B cell (primary cell): ENCODE results near the gene CACNA1A. TPM values are rescaled to one million over a fixed set of nuclear protein-coding genes. Genes with fewer than 3 reads are reported as not detected.
A peak's percentile ranks its signal among the peaks of the same experiment; 100 is the strongest.

Source experiments
- ATAC-seq: fragments of 200-7000 bp; cut with Tn5 transposase; one replicate; pipeline ENCODE4 v1.10.0; 2021; ENCODE audit warnings: low read depth, mild to moderate bottlenecking, moderate number of reproducible peaks, moderate library complexity
- CTCF ChIA-PET: fragments of 350-600 bp; sonication (Branson Sonifier 250); formaldehyde crosslinking; loops from one replicate; lab custom pipeline; 2021; ENCODE audit warnings: antibody characterized with exemption, inconsistent platforms; lab: Charles Lee
- POLR2A ChIA-PET: fragments of 350-600 bp; sonication (Branson Sonifier 250); formaldehyde crosslinking; loops from one replicate; lab custom pipeline; 2021; ENCODE audit warnings: antibody characterized with exemption; lab: Charles Lee
- DNase-seq: peaks from one replicate; pipeline ENCODE4 v3.0.0; 2013
- H2AFZ ChIP-seq: 2 replicates; pipeline ENCODE4 v1.6.1; 2012; ENCODE audit warnings: mild to moderate bottlenecking, low read depth, low read length; ENCODE audit not compliant: insufficient read depth, poor library complexity, severe bottlenecking
- H3K27ac ChIP-seq, 2 donors: 1 replicate in 1 of 2; 2 replicates in 1 of 2; pipeline ENCODE4 v1.5.1; 2012 to 2013; ENCODE audit warnings: low read length in 2 of 2, mild to moderate bottlenecking in 2 of 2, moderate library complexity in 1 of 2
- H3K27me3 ChIP-seq, 4 experiments: fragments of 200-600 bp in 1 of 4; sonication (generic) in 1 of 4; replicated peaks in 1 of 4; 1 replicate in 2 of 4; 2 replicates in 2 of 4; pipeline versions ENCODE4 v1.6.1 to v1.7.0; 2013 to 2016; ENCODE audit warnings: low read length in 3 of 4, mild to moderate bottlenecking in 2 of 4, mixed read lengths in 1 of 4, moderate library complexity in 1 of 4; ENCODE audit not compliant: insufficient read depth in 4 of 4, control insufficient read depth in 3 of 4; ENCODE audit errors: control extremely low read depth in 1 of 4
- H3K36me3 ChIP-seq, 2 experiments: replicated peaks in 1 of 2; 1 replicate in 1 of 2; 2 replicates in 1 of 2; pipeline versions ENCODE4 v1.6.1 to v1.7.1; 2013; ENCODE audit warnings: low read length in 1 of 2; ENCODE audit not compliant: insufficient read depth in 2 of 2, control insufficient read depth in 1 of 2; ENCODE audit errors: control extremely low read depth in 1 of 2, extremely low read depth in 1 of 2
- H3K4me1 ChIP-seq, 2 donors: fragments of 200-600 bp in 1 of 2; sonication (generic) in 1 of 2; 1 replicate in 1 of 2; 2 replicates in 1 of 2; pipeline versions ENCODE4 v1.5.1 to v1.6.1; 2013 to 2017; ENCODE audit warnings: low read length in 2 of 2; ENCODE audit not compliant: control insufficient read depth in 2 of 2, insufficient read depth in 2 of 2
- H3K4me2 ChIP-seq: replicated peaks from 2 replicates; pipeline ENCODE3; 2012; ENCODE audit warnings: mild to moderate bottlenecking, low read depth, low read length; ENCODE audit not compliant: poor library complexity, severe bottlenecking
- H3K4me3 ChIP-seq, 5 experiments: fragments of 200-600 bp in 1 of 5; sonication (generic) in 1 of 5; 1 replicate in 3 of 5; 2 replicates in 2 of 5; pipeline versions ENCODE4 v1.5.1 to v1.7.0; 2011 to 2016; ENCODE audit warnings: low read length in 4 of 5, mild to moderate bottlenecking in 4 of 5, low read depth in 2 of 5, control low read depth in 1 of 5, moderate library complexity in 1 of 5; ENCODE audit not compliant: insufficient read depth in 1 of 5; ENCODE audit errors: control extremely low read depth in 1 of 5, extremely low read depth in 1 of 5
- H3K79me2 ChIP-seq: fragments of 200-600 bp; sonication (generic); one replicate; pipeline ENCODE4 v1.6.0; 2016; ENCODE audit warnings: low read length; ENCODE audit not compliant: control insufficient read depth, insufficient read depth
- H3K9ac ChIP-seq: fragments of 200-600 bp; sonication (generic); 2 replicates; pipeline ENCODE4 v1.6.1; 2017; ENCODE audit warnings: mild to moderate bottlenecking, low read length, moderate library complexity
- H3K9me3 ChIP-seq, 3 donors: one replicate each; pipeline versions ENCODE4 v1.6.1 to v1.7.1; 2013; ENCODE audit warnings: low read length in 2 of 3; ENCODE audit not compliant: control insufficient read depth in 2 of 3, insufficient read depth in 1 of 3; ENCODE audit errors: control extremely low read depth in 1 of 3
- H4K20me1 ChIP-seq: 2 replicates; pipeline ENCODE4 v1.6.0; 2012; ENCODE audit warnings: mild to moderate bottlenecking, low read length; ENCODE audit not compliant: insufficient read depth, control insufficient read depth, poor library complexity, severe bottlenecking
- H3K27ac Mint-ChIP-seq: one replicate; pipeline ENCODE4 v1.8.0; 2021; ENCODE audit warnings: mixed read lengths
- H3K27me3 Mint-ChIP-seq: one replicate; pipeline ENCODE4 v1.8.0; 2021; ENCODE audit warnings: mixed read lengths
- H3K4me1 Mint-ChIP-seq: one replicate; pipeline ENCODE4 v1.8.0; 2021; ENCODE audit warnings: mixed read lengths
- H3K4me3 Mint-ChIP-seq: one replicate; pipeline ENCODE4 v1.8.0; 2021; ENCODE audit warnings: mixed read lengths
- H3K9me3 Mint-ChIP-seq: one replicate; pipeline ENCODE4 v1.8.0; 2022; ENCODE audit warnings: mixed read lengths; ENCODE audit not compliant: insufficient read depth
- CTCF ChIP-seq: fragments of 200-600 bp; IDR thresholded peaks from one replicate; pipeline ENCODE4 v1.8.0; 2022; ENCODE audit warnings: antibody characterized with exemption, mild to moderate bottlenecking
- EZH2 ChIP-seq: IDR thresholded peaks from 2 replicates; pipeline ENCODE4 v1.6.1; 2012; ENCODE audit warnings: borderline replicate concordance, low read depth, mild to moderate bottlenecking, moderate library complexity, low read length; ENCODE audit not compliant: insufficient read depth, poor library complexity, severe bottlenecking
- WGBS: methylation state at CpG from one replicate; pipeline ENCODE4 v1.1.5; 2013; ENCODE audit warnings: missing lambda C conversion rate; ENCODE audit not compliant: insufficient coverage; 5-methylcytosine and 5-hydroxymethylcytosine counted together
- intact Hi-C: fragments of 100-400 bp; cut with micrococcal nuclease; formaldehyde crosslinking; loops from one replicate; pipeline ENCODE4 v1.10.0; 2022
- polyA plus RNA-seq: library from polyadenylated mRNA; depleted of rRNA; stranded (reverse); fragments of >200 nt; gene quantifications from 2 replicates; pipeline ENCODE4 v1.2.3, GENCODE V29; 2012
- total RNA-seq, 2 donors: library from RNA; stranded (reverse); fragments of 120-200 nt in 1 of 2; gene quantifications; 1 replicate in 1 of 2; 2 replicates in 1 of 2; pipeline versions ENCODE4 v1.2.3 to v1.2.4, GENCODE V29; 2013 to 2022

The CACNA1A gene
- total and polyA plus RNA-seq, 2 donors (not counting 1 experiment from before 2014, with no cell fraction given), result 1.2 to 1.3 TPM

- Mint-ChIP-seq H3K4me3 (peak overlapping the region; percentile 70), H3K27me3 (no peaks in the 10 kb centered on the region), H3K9me3 (no peaks in the 10 kb centered on the region), H3K4me1 (peaks cover 60% of the 10 kb centered on the region), H3K27ac (peak overlapping the region; percentile 71)
- Histone ChIP-seq H3K9me3 (peaks cover 0 to 2% (median 0%) of the 10 kb centered on the region in 3 donors), H2AFZ (peak overlapping the region; percentile 32), H3K79me2 (peaks cover 21% of the 10 kb centered on the region), H3K4me1 (peaks cover 43 to 62% of the 10 kb centered on the region in 2 donors), H3K27me3 (no peaks in the 10 kb centered on the region), H4K20me1 (no peaks in the 10 kb centered on the region), H3K9ac (no peak overlapping the region), H3K36me3 (no peaks in the 10 kb centered on the region), H3K27ac (no peak overlapping the region), H3K4me3 (no peak overlapping the region), H3K4me2 (peak overlapping the region; percentile 89)
- CTCF ChIA-PET, result interaction anchor here (0.9 to 8.4 kb wide), 7 partner anchors 17 to 58 kb away, joined by 3 to 64 read pairs (median 4); no protein-coding TSS in a partner anchor
- intact Hi-C loops, result no loop called here
- ATAC-seq (no peak), DNase-seq (no peak)
- POLR2A ChIA-PET, result interaction anchor here (0.5 to 1.7 kb wide), 5 partner anchors 17 to 60 kb away, joined by 3 to 5 read pairs (median 3); no protein-coding TSS in a partner anchor
- WGBS, result 53% methylated on average over 19 of the region's 20 CpGs
- TF ChIP-seq EZH2, result no peak
- no peak for TF ChIP-seq CTCF
Observed at GRCh38 chr19:13210941-13211340, 295.3 kb downstream of the CACNA1A start.

- peaks cover 0 to 2% (median 0%) of the 10 kb centered on the region in 3 donors for H3K9me3 ChIP-seq
- intact Hi-C loops, result no loop called here
- no peaks in the 10 kb centered on the region for H4K20me1 ChIP-seq
- no peaks in the 10 kb centered on the region for H3K36me3 ChIP-seq
- no peak overlapping the region for H3K9ac ChIP-seq
- TF ChIP-seq EZH2 (no peak), CTCF (no peak)
- H3K4me1 ChIP-seq, result peaks cover 40 to 58% of the 10 kb centered on the region in 2 donors
- H3K27me3 ChIP-seq, result no peaks in the 10 kb centered on the region
- peak overlapping the region; percentile 71 for H3K27ac Mint-ChIP-seq
- ATAC-seq (no peak), DNase-seq (no peak)
- H3K4me3 ChIP-seq, result peak overlapping the region in 1 of 5 experiments; percentile 72
- no peaks in the 10 kb centered on the region for H3K27me3 Mint-ChIP-seq
- H3K9me3 Mint-ChIP-seq, result no peaks in the 10 kb centered on the region
- peak overlapping the region; percentile 85 to 89 for H3K27ac ChIP-seq
- H3K4me2 ChIP-seq, result peak overlapping the region; percentile 89
- peak overlapping the region; percentile 70 for H3K4me3 Mint-ChIP-seq
- POLR2A ChIA-PET, result interaction anchor here (0.5 to 1.7 kb wide), 4 partner anchors 16 to 50 kb away, joined by 3 to 5 read pairs (median 3); no protein-coding TSS in a partner anchor
- CTCF ChIA-PET, result interaction anchor here (1.2 to 8.4 kb wide), 6 partner anchors 15 to 58 kb away, joined by 3 to 64 read pairs (median 5); no protein-coding TSS in a partner anchor
- H3K79me2 ChIP-seq, result peaks cover 21% of the 10 kb centered on the region
- WGBS, result 44% methylated on average over 10 of the region's 13 CpGs
- peaks cover 56% of the 10 kb centered on the region for H3K4me1 Mint-ChIP-seq
- H2AFZ ChIP-seq, result peak overlapping the region; percentile 32
Observed at GRCh38 chr19:13210339-13210775, 295.9 kb downstream of the CACNA1A start.
